ACC112 (cell line): ENCODE data around the gene PDILT.

Source experiments
- H2AFZ ChIP-seq: fragments of 200-600 bp; sonication (generic); one replicate; pipeline ENCODE4 v1.6.0; 2017; ENCODE audit warnings: antibody characterized with exemption, low read length; ENCODE audit not compliant: unreplicated experiment
- H3K27ac ChIP-seq: fragments of 200-600 bp; sonication (generic); 2 replicates; pipeline ENCODE4 v1.5.1; 2014; ENCODE audit warnings: low read depth, mild to moderate bottlenecking, antibody characterized with exemption, low read length, moderate library complexity
- H3K27me3 ChIP-seq: fragments of 200-600 bp; sonication (generic); 2 replicates; pipeline ENCODE4 v1.6.1; 2014; ENCODE audit warnings: mild to moderate bottlenecking, antibody characterized with exemption, low read length, moderate library complexity, mixed read lengths; ENCODE audit not compliant: insufficient read depth
- H3K36me3 ChIP-seq: fragments of 200-600 bp; sonication (generic); 2 replicates; pipeline ENCODE4 v1.6.1; 2016; ENCODE audit warnings: mild to moderate bottlenecking, antibody characterized with exemption, low read length, moderate library complexity, mixed read lengths; ENCODE audit not compliant: insufficient read depth
- H3K4me1 ChIP-seq: fragments of 200-600 bp; sonication (generic); one replicate; pipeline ENCODE4 v1.6.1; 2016; ENCODE audit warnings: low read length, mixed read lengths; ENCODE audit not compliant: insufficient read depth, unreplicated experiment, control insufficient read depth
- H3K4me3 ChIP-seq: fragments of 200-600 bp; sonication (generic); 2 replicates; pipeline ENCODE4 v1.5.1; 2014; ENCODE audit warnings: mild to moderate bottlenecking, low read depth, low read length
- H3K79me2 ChIP-seq: fragments of 200-600 bp; sonication (generic); one replicate; pipeline ENCODE4 v1.6.0; 2016; ENCODE audit warnings: low read length; ENCODE audit not compliant: control insufficient read depth, unreplicated experiment, insufficient read depth

The PDILT gene

GRCh38 chr16:20401475-20402016, 3.0 kb downstream of the PDILT start:
- Histone ChIP-seq H3K27me3 (no peaks in the 10 kb centered on the region), H3K4me3 (no peak overlapping the region), H2AFZ (no peak overlapping the region), H3K4me1 (no peaks in the 10 kb centered on the region), H3K36me3 (no peaks in the 10 kb centered on the region), H3K27ac (no peak overlapping the region), H3K79me2 (no peaks in the 10 kb centered on the region)

GRCh38 chr16:20401066-20401465, 3.5 kb downstream of the PDILT start:
- no peaks in the 10 kb centered on the region for H3K79me2 ChIP-seq
- H3K4me1 ChIP-seq: no peaks in the 10 kb centered on the region
- H2AFZ ChIP-seq: no peak overlapping the region
- H3K4me3 ChIP-seq: no peak overlapping the region
- no peak overlapping the region for H3K27ac ChIP-seq
- no peaks in the 10 kb centered on the region for H3K27me3 ChIP-seq
- no peaks in the 10 kb centered on the region for H3K36me3 ChIP-seq

GRCh38 chr16:20399185-20399584, 5.4 kb downstream of the PDILT start:
- H3K36me3 ChIP-seq: no peaks in the 10 kb centered on the region
- no peak overlapping the region for H3K4me3 ChIP-seq
- H3K79me2 ChIP-seq: no peaks in the 10 kb centered on the region
- no peaks in the 10 kb centered on the region for H3K27me3 ChIP-seq
- no peak overlapping the region for H3K27ac ChIP-seq
- H3K4me1 ChIP-seq: no peaks in the 10 kb centered on the region
- H2AFZ ChIP-seq: no peak overlapping the region

- no peaks in the 10 kb centered on the region for H3K36me3 ChIP-seq
- H3K4me1 ChIP-seq: no peaks in the 10 kb centered on the region
- H3K79me2 ChIP-seq: no peaks in the 10 kb centered on the region
- no peak overlapping the region for H2AFZ ChIP-seq
- H3K27ac ChIP-seq: no peak overlapping the region
- no peaks in the 10 kb centered on the region for H3K27me3 ChIP-seq
- no peak overlapping the region for H3K4me3 ChIP-seq
Observed at GRCh38 chr16:20398603-20399002, 5.9 kb downstream of the PDILT start.

- H3K27me3 ChIP-seq: no peaks in the 10 kb centered on the region
- no peaks in the 10 kb centered on the region for H3K4me1 ChIP-seq
- H3K4me3 ChIP-seq: no peak overlapping the region
- H3K27ac ChIP-seq: no peak overlapping the region
- H3K79me2 ChIP-seq: no peaks in the 10 kb centered on the region
- no peaks in the 10 kb centered on the region for H3K36me3 ChIP-seq
- no peak overlapping the region for H2AFZ ChIP-seq
Observed at GRCh38 chr16:20397468-20398074, 7.0 kb downstream of the PDILT start.

- no peaks in the 10 kb centered on the region for H3K36me3 ChIP-seq
- no peaks in the 10 kb centered on the region for H3K27me3 ChIP-seq
Observed at GRCh38 chr16:20396846-20397467, 7.6 kb downstream of the PDILT start.

GRCh38 chr16:20395946-20396345, 8.6 kb downstream of the PDILT start:
- Histone ChIP-seq H3K36me3 (no peaks in the 10 kb centered on the region), H3K4me1 (no peaks in the 10 kb centered on the region), H3K79me2 (no peaks in the 10 kb centered on the region), H3K27ac (no peak overlapping the region), H3K27me3 (no peaks in the 10 kb centered on the region), H2AFZ (no peak overlapping the region), H3K4me3 (no peak overlapping the region)

More at GRCh38 chr16:20396846-20397467, 7.6 kb downstream of the PDILT start:
- Histone ChIP-seq H3K79me2 (no peaks in the 10 kb centered on the region), H2AFZ (no peak overlapping the region), H3K4me1 (no peaks in the 10 kb centered on the region), H3K4me3 (no peak overlapping the region), H3K27ac (no peak overlapping the region)

GRCh38 chr16:20393801-20394577, 10.5 kb downstream of the PDILT start:
- H3K27me3 ChIP-seq: no peaks in the 10 kb centered on the region
- no peak overlapping the region for H3K4me3 ChIP-seq
- no peaks in the 10 kb centered on the region for H3K79me2 ChIP-seq
- H3K27ac ChIP-seq: no peak overlapping the region
- no peaks in the 10 kb centered on the region for H3K36me3 ChIP-seq
- no peaks in the 10 kb centered on the region for H3K4me1 ChIP-seq
- no peak overlapping the region for H2AFZ ChIP-seq

GRCh38 chr16:20391045-20391444, 13.5 kb downstream of the PDILT start:
- no peaks in the 10 kb centered on the region for H3K79me2 ChIP-seq
- H3K36me3 ChIP-seq: no peaks in the 10 kb centered on the region
- no peak overlapping the region for H2AFZ ChIP-seq
- H3K4me3 ChIP-seq: no peak overlapping the region
- H3K27me3 ChIP-seq: no peaks in the 10 kb centered on the region
- no peak overlapping the region for H3K27ac ChIP-seq
- H3K4me1 ChIP-seq: no peaks in the 10 kb centered on the region

GRCh38 chr16:20388854-20389253, 15.7 kb downstream of the PDILT start:
- Histone ChIP-seq H3K79me2 (no peaks in the 10 kb centered on the region), H3K27ac (no peak overlapping the region), H2AFZ (no peak overlapping the region), H3K36me3 (no peaks in the 10 kb centered on the region), H3K4me3 (no peak overlapping the region), H3K27me3 (no peaks in the 10 kb centered on the region), H3K4me1 (no peaks in the 10 kb centered on the region)
